Gastrocnemius medialis (tissue), 4 donors: ENCODE measurements around the gene R3HDM2.

Experiments
- CTCF ChIP-seq, 5 experiments: fragments of 450-650 bp in 3 of 5; fragments of 200-600 bp in 2 of 5; sonication (generic) in 2 of 5; IDR thresholded peaks in 4 of 5; conservative IDR thresholded peaks in 1 of 5; 1 replicate in 4 of 5; 2 replicates in 1 of 5; pipeline ENCODE4 v1.5.1; 2016 to 2019; ENCODE audit warnings: antibody characterized with exemption in 5 of 5, mild to moderate bottlenecking in 3 of 5, moderate library complexity in 3 of 5
- POLR2A ChIP-seq, 2 donors: fragments of 450-650 bp; IDR thresholded peaks; one replicate each; pipeline ENCODE4 v1.6.1; 2017; ENCODE audit warnings: antibody characterized with exemption in 2 of 2, mild to moderate bottlenecking in 2 of 2, moderate library complexity in 2 of 2

- TF ChIP-seq CTCF (IDR thresholded peaks at IDR 0.05 in 4 of 5, conservative IDR thresholded peaks at IDR 0.05 in 1 of 5) (no peak), POLR2A (IDR thresholded peaks at IDR 0.05) (no peak)
Measured at GRCh38 chr12:57234571-57235016, 196.2 kb downstream of the R3HDM2 start.
